Regular cardiac myocyte (primary cell): Measurements from ENCODE around the gene HNF4A. TPM values are rescaled to one million over a fixed set of nuclear protein-coding genes. Genes with fewer than 3 reads are reported as not detected.

Source experiments
- total RNA-seq: library from RNA; depleted of rRNA; stranded (reverse); fragments of >200 nt; gene quantifications from 2 replicates; pipeline ENCODE4 v1.2.3, GENCODE V29; 2014

The HNF4A gene
- total RNA-seq = under 0.01 and 0.19 TPM in 2 replicates

DNA sequence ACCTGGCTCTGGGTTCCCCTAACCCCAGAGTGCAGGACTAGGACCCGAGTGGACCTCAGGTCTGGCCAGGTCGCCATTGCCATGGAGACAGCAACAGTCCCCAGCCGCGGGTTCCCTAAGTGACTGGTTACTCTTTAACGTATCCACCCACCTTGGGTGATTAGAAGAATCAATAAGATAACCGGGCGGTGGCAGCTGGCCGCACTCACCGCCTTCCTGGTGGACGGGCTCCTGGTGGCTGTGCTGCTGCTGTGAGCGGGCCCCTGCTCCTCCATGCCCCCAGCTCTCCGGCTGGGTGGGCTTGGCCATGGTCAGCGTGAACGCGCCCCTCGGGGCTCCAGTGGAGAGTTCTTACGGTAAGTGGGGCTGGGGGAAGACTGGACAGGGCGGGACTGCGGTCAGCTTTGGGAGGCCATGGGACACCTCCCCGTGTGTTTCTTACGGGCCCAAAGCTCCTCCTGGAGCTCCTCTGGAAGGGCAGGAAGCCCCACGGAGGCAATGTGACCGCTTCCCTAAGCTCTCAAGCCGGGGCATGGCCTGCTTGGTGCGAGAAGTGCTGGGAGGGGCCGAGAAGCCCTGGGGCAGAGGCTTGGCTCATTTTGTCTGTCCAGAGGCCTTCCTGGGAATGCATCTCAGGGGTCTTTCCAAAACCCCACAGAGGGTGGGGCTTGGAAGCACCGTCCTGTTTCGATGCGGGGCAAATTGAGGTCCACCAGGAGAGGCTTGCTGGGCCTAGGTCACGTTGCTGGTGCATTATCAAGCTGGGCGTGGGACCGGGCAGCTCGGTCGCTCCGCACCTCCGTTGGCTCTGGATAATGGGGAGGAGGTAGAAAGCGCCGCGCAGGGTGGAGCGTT, at the start of gene HNF4A:
TSS of gene HNF4A (plus strand) at position 202 of the 855 bp plus-strand sequence. CDS start at position 308, 106 bp downstream.

DNA sequence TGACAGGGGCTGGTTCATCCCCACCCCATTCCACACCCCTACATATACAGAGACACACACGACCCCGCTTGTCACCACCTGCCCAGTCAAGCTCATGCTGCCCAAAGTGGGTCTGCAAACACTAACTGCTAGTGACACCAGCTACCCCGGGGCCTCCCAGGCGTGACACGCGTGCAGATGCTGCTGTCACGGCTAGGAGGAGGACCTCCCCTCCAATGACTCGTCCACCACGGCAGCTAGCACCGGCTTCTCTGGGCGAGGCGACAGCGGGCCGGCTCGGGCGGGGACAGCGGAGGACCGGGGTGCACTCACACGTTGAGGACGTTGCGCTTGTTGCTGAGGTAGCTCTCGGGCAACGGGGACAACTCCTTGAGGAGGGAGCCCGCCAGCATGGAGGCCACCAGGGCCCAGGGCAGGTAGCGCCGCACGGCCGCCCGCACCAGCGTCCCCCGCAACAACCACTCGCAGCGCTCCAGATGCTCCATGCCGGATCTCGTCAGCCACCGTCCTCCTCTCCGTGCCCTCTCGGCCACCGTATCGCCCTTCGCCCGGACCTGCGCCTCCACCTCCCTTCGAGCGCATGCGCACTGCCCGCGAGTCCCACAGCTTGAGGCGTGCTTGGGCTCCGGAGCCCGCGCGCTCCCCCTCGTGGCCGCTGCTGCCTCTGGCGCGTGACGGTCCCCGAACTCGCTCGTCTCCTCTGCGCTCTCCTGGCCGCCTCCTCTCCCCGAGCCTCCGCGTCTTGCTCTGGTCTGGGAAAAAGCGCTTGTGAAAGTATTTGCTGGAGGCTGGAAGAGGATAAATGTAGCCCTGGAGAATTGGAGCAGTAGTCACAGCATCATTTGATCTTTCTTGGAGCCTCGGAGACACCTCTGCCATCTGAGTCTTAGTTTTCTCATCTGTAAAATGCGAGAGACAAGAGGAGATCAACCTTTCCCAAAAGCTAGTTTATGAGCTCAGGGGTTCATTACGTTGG, 44.5 kb upstream of the HNF4A start, which contains the start of gene FITM2:
TSS of gene FITM2 (minus strand) at position 539 of the 976 bp plus-strand sequence. CDS start at position 485, 54 bp downstream.

DNA sequence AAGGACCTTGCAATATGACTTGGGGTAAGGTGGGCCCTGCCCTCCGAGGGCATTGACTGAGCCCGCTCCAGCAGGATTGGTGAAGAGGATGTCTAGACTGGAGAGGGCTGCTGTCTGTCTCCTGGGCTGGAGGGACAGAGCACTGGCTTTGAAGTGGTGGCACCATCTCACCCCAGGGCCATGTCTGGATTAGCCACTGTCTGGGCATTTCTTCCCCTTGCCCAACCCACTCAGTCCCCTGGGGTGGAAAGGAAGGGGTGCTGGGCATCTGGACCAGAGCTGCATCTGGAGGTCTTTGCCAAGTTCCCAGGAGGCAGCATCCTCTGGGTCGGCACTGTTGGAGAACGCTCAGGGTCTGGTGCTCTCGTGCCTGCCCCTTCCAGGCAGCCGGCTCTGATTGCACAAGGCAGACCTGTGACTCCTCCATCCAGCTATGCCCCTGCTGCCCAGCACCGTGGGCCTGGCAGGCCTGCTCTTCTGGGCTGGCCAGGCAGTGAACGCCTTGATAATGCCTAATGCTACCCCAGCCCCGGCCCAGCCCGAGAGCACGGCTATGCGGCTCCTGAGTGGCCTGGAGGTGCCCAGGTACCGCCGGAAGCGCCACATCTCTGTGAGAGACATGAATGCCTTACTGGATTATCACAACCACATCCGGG, 18.6 kb upstream of the HNF4A start, which contains the start of gene R3HDML:
TSS of gene R3HDML (plus strand) at position 319 of the 656 bp plus-strand sequence. CDS start at position 434, 115 bp downstream.

DNA sequence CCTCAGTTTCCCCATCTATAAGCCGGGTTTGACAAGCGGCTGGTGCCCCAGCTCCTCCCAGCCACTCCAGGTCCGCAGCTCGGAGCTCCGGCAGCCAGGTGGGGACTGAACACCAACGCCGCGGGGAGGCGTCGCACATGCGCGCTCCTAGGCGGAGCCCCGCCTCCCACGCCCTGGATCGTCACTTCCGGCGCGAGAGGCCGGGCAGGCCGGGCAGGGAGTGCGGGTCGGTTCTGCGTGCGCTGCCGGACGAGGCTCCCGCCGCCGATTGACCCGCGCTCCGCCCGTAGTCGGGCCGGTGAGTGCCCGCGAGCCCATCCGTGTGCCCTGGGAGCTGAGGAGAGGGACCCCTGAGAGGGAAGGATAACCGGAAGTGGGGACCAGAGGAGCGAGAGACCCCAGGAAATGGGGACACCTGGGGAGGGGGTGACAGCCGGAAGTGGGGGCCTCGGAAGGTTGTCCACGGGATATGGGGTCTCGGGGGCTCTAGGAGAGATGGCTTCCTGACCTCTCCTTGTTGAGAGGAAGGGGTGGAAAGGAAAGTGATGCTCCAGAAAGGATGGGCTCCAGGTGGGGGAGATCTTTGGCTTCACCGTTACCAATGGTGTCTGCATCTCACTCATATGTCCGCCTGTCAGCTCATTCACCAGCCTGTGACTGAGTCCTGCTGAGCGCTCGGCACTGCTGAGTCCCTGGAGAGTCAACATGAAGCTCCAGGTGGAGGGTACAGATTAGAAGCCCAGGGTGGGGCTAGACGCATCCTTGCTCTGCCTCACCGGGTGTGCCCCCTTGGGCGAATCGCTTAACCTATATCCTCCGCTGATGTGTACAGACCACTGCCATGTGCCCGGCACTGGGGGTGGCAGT, 120.4 kb downstream of the HNF4A start, which contains the start of gene TTPAL:
TSS of gene TTPAL (plus strand) at position 181 of the 867 bp plus-strand sequence. CDS start 4,126 bp downstream, outside the sequence.

Other genes with a start within 250 kb of the HNF4A start
- gene JPH2, start 168.5 kb upstream of the HNF4A start, total RNA-seq = 0.96 and 2.5 TPM in 2 replicates
- 48.2 and 49.7 TPM in 2 replicates for gene OSER1, start 144.9 kb upstream of the HNF4A start, total RNA-seq
- not detected in 2 replicates for gene GDAP1L1, start 108.4 kb upstream of the HNF4A start, total RNA-seq
- gene FITM2, start 44.5 kb upstream of the HNF4A start, total RNA-seq = 6.2 and 8.4 TPM in 2 replicates
- gene R3HDML, start 18.7 kb upstream of the HNF4A start, total RNA-seq = not detected in 2 replicates
- 9.9 and 19.0 TPM in 2 replicates for gene TTPAL, start 120.2 kb downstream of the HNF4A start, total RNA-seq
- 128 and 143 TPM in 2 replicates for gene SERINC3, start 166.4 kb downstream of the HNF4A start, total RNA-seq
- 42.8 and 74.4 TPM in 2 replicates for gene PKIG, start 226.9 kb downstream of the HNF4A start, total RNA-seq